ENCODE data around the gene QKI. TPM values are rescaled to one million over a fixed set of nuclear protein-coding genes. Genes with fewer than 3 reads are reported as not detected.

The QKI gene
- total RNA-seq, 1 experiment from 2014 or later, result 59.4 TPM

DNA sequence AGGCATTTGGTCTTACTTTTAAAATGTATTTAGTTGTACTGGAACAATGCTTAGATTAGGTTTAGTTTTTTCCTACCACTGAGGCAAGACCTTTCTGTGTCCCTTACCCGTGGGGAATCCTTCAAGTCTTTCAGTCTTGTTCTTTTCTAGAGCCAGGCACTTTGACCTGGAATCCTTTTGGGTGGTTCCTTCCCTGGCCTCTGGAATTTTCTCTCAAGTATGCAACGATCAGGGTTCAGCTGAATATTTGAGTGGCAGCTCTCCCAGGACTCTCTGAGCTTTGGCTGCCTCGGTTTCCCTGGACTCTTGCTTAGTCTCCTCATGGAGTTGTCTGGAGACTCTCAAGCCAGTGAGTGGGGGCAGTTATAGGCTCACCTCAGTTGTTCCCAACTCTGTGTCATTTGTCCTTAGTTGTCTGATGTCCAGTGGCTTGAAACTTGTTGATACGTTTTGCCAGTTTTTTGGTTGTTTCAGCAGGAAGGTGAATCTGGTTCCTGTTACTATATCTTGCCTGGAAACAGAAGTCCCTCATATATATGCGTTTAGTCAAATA, 118.1 kb downstream of the QKI start:
- no peak for DNase-seq (ENCODE audit: low spot score)

DNA sequence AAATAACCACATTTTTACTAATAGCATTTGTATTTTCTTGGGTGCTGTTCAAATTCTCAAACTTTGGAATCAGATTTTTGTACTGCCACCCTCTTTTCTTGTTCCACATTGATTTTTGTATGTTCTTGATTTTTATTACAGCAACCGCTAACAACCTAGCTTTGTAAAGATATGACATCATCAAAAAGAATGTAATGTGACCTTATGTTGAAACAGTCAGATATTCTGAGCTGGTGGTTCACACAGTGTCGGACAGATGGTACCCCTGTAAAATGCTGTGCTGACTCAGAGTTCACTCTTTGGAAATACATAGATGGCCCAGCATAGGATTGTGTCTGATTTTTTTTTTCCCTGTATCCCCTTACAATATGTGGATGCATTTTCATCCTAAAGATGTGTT, 118.9 kb downstream of the QKI start:
- DNase-seq (ENCODE audit: low spot score), result peak; percentile 67

DNA sequence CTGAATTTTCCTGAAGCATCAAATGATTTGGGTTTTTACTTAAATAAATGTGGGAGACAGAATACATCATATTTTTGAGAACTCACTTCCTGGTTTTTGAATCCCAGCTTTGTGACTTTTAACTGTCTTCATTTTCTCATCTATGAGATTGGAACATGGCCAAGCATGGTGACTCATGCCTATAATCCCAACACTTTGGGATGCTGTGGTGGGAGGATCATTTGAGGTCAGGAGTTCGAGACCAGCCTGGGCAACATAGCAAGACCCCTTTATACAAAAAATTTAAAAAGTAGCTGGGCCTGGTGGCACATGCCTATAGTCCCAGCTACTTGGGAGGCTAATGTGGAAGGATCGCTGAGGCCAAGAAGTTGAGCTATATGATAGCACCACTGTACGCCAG, 122.3 kb downstream of the QKI start:
- peak; percentile 21 for DNase-seq (ENCODE audit: low spot score)

- no peak for DNase-seq (ENCODE audit: low spot score)
These were observed 123.8 kb downstream of the QKI start for GRCh38 chr6:163538331-163538730.

DNA sequence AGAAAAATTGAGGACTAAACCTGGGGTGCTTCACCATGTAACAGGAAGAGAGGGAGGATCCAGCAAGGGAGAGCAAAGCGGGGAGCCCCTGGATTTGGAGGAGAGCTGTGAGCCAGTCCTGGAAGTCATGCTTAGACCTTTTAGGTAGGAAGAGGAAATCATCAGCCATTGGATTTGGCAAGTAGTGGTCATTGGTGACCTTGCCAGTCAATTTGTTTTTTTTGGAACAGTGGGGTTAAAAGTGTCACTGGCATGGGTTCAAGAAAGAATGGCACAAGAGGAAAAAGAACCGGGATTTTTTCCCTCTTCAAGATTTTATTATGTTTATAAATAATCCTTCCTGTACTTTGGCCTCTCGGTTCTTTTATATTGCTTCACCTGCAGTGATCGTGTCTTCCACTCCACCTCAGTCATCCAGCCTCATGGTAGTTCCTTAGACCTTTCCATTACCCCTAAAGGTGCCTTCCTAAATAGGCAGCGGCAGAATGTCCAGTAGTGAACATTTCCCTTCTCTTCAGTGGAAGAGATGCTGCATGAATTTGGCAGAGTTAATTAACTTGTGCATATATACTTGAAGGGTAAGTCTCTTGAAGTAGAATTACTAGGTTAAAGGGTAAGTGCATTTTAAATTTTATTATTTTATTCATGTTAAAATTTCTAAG, 124.7 kb downstream of the QKI start:
- no peak for DNase-seq (ENCODE audit: low spot score)

DNA sequence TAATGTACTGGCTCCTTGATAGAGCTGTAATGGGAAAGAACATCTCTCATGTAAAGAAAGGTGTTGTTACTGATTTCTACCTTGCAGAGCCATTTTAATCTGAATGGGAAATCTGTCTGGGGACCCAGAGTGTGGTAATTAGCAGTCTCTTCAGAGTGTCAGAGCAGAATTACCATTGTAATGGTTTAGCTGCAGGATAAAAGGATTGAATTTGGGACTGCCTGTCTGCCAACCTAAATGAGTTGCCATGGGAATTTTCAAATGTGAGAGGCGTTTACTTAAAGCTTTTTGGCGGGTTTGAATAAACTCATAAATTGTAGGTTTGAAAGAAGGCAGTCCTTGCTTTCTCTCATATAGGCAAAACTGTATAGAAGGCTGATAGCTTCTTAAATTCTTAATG, 128.8 kb downstream of the QKI start:
- no peak for DNase-seq (ENCODE audit: low spot score)

DNA sequence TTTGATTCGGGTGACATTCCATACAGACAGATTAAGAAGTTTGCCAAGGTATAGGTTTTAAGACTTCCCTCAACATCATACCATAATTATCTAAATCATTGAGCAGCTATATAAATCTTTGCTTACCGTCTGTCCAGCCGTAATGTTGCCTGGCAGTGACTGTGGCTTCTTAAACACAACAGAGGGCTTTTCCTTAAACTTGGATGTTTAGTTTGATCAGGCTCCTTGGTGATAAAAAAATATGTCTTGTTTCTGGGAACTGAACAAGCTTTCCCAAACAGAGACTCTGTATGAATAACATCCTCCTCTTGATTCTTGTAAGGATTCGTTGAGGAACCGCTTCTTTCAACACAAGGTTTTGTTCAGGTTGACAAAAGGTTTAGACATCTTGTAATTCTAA, 130.9 kb downstream of the QKI start:
- no peak for DNase-seq (ENCODE audit: low spot score)

- DNase-seq (ENCODE audit: low spot score), result no peak
These were observed 132.8 kb downstream of the QKI start for GRCh38 chr6:163547287-163547686.

- DNase-seq (ENCODE audit: low spot score), result no peak
These were observed 134.1 kb downstream of the QKI start for GRCh38 chr6:163548624-163549023.

DNA sequence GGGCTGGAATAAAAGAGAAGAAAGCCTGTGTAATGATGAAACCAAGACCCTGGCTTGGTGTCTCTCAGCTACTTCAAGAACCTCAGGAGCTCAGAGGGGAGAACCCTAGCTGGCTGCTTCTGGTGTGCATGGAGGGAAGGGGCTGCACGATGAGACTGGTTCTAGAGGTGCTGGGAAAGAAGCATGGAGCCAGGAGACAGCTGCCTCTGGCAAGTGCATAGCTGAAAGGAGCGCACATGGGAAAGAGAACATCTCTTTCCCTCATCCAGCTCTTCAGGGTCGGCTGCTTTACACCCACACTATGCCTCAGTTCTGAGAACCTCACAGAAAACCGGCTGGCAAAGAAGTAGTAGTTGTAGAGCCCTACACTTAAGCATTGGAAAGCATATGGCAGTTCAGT, 139.5 kb downstream of the QKI start:
- no peak for DNase-seq (ENCODE audit: low spot score)

GRCh38 chr6:163554663-163555062, 140.1 kb downstream of the QKI start:
- DNase-seq (ENCODE audit: low spot score), result peak; percentile 11

DNA sequence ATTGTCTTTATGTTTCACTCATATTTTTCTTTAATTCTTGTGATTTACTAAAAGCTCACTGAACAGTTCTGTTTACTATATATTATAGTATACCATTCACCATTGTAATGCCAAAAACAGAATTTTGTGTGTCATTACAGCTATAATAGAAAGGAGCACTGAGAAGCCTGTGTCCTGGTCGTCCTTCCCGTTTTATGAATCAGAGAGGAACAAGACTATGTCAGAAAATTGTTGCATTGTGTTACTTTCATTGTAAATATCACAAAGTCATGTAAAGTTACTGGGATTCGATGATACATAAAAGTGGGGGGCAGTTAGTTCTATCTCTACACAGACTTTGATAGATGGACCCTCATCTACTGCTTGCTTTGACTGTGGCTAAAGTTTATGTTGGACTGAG, 145.1 kb downstream of the QKI start:
- no peak for DNase-seq (ENCODE audit: low spot score)

DNA sequence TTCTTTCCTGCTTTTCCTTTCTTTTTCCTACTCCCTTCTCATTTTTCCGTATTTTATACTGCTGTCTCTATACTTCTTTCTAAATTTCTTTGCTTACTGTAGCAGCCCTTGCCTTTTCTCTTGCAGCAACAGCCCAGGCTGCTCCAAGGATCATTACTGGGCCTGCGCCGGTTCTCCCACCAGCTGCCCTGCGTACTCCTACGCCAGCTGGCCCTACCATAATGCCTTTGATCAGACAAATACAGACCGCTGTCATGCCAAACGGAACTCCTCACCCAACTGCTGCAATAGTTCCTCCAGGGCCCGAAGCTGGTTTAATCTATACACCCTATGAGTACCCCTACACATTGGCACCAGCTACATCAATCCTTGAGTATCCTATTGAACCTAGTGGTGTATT, 148.8 kb downstream of the QKI start:
- DNase-seq (ENCODE audit: low spot score), result no peak

- no peak for DNase-seq (ENCODE audit: low spot score)
These were observed 150.0 kb downstream of the QKI start for GRCh38 chr6:163564534-163564933.

GRCh38 chr6:163565140-163565539, 150.6 kb downstream of the QKI start:
- DNase-seq (ENCODE audit: low spot score), result no peak

GRCh38 chr6:163566056-163566455, 151.5 kb downstream of the QKI start:
- no peak for DNase-seq (ENCODE audit: low spot score)

DNA sequence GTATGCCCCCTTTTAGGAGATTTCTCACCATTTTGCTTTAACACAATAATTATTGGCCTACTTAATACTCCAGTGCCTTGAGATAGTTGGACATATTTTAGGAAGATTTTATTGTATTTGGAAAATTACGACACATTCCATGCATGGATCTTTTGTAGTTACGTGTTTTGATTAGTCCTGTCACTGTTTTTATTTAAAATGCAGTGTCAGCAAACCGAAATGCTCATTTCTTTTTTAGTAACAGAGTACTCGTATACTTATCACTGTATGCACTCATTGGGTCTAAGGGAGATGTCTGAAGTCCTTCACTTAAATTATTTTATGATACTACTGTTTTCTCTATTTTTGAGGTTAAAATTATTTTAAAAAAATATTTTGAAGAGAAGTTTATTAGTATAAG, 153.8 kb downstream of the QKI start:
- no peak for DNase-seq (ENCODE audit: low spot score)

GRCh38 chr6:163570579-163571231, 156.2 kb downstream of the QKI start:
- no peak for DNase-seq (ENCODE audit: low spot score)

DNA sequence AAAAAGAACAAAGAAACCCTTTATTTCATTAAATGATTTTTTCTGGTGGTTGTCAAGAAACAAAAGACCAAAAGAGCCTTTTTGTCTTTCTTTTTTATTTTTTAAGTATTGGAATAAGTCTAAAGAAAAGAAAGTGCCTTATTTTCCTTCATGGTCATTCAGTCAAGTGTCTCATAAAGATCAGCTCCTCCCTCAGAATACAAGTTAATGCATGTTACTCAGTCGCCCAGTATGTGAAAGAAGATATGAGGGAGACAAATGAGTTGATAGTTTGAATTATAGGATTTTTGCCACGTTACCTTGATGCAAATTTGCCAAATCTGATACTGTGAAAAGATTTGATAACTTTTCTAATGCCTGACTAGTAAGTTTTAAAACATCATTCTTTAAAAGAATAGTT, 157.2 kb downstream of the QKI start:
- DNase-seq (ENCODE audit: low spot score), result no peak

DNA sequence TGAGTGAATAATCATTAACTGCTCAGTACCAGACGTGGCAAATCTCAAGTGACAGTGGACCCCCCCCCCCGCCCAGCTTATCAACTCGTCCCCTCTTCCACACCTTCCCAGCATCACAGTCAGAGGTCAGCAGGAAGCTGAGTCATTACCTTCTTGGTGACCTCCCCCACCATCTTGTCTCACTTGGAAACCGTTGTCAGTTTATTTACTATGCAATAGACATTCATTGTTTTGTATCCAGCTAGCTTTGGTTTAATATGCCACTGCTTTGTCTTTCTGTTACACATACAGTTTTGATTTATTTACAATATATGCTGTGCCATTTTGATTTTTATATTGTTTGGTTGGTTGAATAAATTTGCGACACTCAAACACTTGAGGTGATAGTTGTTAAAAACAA, 158.1 kb downstream of the QKI start:
- peak; percentile 50 for DNase-seq (ENCODE audit: low spot score)

GRCh38 chr6:163573503-163574179, 159.1 kb downstream of the QKI start:
- DNase-seq (ENCODE audit: low spot score), result peak; percentile 10

GRCh38 chr6:163576114-163576513, 161.6 kb downstream of the QKI start:
- DNase-seq (ENCODE audit: low spot score), result no peak

- DNase-seq (ENCODE audit: low spot score), result no peak
These were observed 162.9 kb downstream of the QKI start for GRCh38 chr6:163577404-163577803.

Data from H4 (cell line).